ENCODE data around the gene SYCP3. TPM values are rescaled to one million over a fixed set of nuclear protein-coding genes. Genes with fewer than 3 reads are reported as not detected.

SYCP3 gene
- total RNA-seq, 4 donors from 2014 or later, result 0.24 TPM; not detected in 3

DNA sequence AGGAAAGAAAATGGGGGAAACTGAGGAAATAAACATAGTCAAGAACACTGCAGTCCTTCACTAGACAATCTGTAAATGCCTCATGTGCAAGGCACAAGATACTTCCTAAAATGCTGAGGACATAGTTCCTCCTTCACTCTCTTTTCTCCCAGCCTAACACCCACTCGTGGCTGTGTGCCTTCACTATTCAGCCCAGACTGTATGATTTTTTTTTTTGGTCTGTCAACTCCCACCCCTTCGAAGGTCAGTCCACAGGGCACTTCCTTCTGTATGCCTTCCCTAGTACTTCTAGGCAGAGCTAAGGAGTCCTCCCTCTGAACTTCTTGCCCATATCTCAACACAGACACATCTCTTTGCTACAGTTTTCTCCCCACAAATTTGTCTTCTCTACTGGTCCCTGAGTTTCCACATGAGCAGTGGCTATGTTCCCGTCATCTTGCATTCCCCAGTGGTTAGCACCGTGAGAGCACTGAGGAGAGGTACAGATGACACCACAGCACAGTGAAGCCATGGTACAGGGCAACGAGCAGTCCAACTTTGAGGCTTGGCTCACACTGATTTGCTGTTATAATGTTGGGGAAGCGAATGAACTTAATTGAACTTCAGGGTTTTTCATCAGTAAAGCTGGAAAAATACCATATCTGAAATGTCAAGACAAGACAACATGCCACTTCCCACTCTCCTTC, 24.1 kb upstream of the SYCP3 start:
- no peaks in the 10 kb centered on the region for H3K27me3 ChIP-seq
- H3K9me3 ChIP-seq, result no peaks in the 10 kb centered on the region
- H3K4me1 ChIP-seq, result peaks cover 34% of the 10 kb centered on the region
- 49% methylated on average over 6 of the region's 6 CpGs for WGBS
- H3K4me3 ChIP-seq, result no peak overlapping the region
- TF ChIP-seq POLR2A (IDR thresholded peaks at IDR 0.05) (no peak), EP300 (IDR thresholded peaks at IDR 0.05) (no peak), POLR2AphosphoS5 (IDR thresholded peaks at IDR 0.05) (no peak)
- TF ChIP-seq, protein P1, sequence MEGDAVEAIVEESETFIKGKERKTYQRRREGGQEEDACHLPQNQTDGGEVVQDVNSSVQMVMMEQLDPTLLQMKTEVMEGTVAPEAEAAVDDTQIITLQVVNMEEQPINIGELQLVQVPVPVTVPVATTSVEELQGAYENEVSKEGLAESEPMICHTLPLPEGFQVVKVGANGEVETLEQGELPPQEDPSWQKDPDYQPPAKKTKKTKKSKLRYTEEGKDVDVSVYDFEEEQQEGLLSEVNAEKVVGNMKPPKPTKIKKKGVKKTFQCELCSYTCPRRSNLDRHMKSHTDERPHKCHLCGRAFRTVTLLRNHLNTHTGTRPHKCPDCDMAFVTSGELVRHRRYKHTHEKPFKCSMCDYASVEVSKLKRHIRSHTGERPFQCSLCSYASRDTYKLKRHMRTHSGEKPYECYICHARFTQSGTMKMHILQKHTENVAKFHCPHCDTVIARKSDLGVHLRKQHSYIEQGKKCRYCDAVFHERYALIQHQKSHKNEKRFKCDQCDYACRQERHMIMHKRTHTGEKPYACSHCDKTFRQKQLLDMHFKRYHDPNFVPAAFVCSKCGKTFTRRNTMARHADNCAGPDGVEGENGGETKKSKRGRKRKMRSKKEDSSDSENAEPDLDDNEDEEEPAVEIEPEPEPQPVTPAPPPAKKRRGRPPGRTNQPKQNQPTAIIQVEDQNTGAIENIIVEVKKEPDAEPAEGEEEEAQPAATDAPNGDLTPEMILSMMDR (IDR thresholded peaks at IDR 0.05), result no peak
- DNase-seq (ENCODE audit: low spot score in 2 of 2), result no peak
- peaks cover 22% of the 10 kb centered on the region for H3K36me3 ChIP-seq
- H3K27ac ChIP-seq, result peak overlapping the region; percentile 69

DNA sequence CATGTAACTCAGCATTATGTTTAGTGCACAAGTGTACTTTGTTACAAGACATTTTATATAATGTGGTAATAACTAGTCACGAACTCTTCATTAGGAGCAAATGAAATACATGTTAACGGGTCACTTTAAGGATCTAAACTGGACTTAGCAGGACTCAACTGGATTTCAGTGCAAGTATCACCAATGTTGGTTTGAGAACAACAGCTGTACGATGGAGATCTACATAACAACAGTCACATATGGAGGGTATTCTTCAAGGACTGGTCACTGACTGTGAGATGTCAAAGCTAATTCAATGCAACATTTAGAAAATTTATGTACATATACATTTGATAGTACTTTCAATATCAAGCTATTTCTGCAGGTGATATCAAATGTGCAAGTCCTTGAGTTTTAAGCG, 22.5 kb upstream of the SYCP3 start:
- Histone ChIP-seq H3K4me1 (peaks cover 34% of the 10 kb centered on the region), H3K36me3 (peaks cover 18% of the 10 kb centered on the region), H3K4me3 (no peak overlapping the region)

DNA sequence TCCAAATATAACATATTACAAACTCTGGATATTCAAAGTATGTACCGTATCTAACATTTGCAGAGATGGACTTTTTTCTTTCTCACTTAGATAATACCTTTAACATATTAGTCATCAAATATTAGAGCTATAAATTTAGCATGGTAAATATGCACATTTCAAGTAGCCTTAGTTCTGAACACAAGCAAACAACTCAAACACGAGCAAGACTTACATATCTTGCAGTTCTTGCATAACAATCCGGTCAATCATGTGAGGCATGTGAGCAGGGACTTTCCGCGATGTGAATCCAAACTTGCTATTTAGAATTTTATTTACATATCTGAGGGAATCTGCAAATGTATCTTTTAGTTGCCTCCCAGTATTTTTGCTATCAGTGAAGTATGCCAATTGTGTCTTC, 22.1 kb upstream of the SYCP3 start:
- H3K36me3 ChIP-seq, result peaks cover 20% of the 10 kb centered on the region
- no peak for DNase-seq (ENCODE audit: low spot score in 2 of 2)
- H3K9me3 ChIP-seq, result no peaks in the 10 kb centered on the region
- H3K27ac ChIP-seq, result no peak overlapping the region
- H3K4me3 ChIP-seq, result no peak overlapping the region
- no peaks in the 10 kb centered on the region for H3K27me3 ChIP-seq
- H3K4me1 ChIP-seq, result peaks cover 34% of the 10 kb centered on the region
- 51% methylated on average over 5 of the region's 5 CpGs for WGBS
- TF ChIP-seq POLR2A (IDR thresholded peaks at IDR 0.05), result no peak
- no peak for TF ChIP-seq POLR2AphosphoS5 (IDR thresholded peaks at IDR 0.05)
- no peak for TF ChIP-seq EP300 (IDR thresholded peaks at IDR 0.05)
- TF ChIP-seq, protein P1 (IDR thresholded peaks at IDR 0.05), result no peak

More for the DNA sequence above, 22.5 kb upstream of the SYCP3 start:
- Histone ChIP-seq H3K27me3 (no peaks in the 10 kb centered on the region), H3K9me3 (no peaks in the 10 kb centered on the region), H3K27ac (no peak overlapping the region)
- WGBS, result 84% methylated on average over 4 of the region's 4 CpGs
- TF ChIP-seq POLR2AphosphoS5 (IDR thresholded peaks at IDR 0.05), result no peak
- TF ChIP-seq EP300 (IDR thresholded peaks at IDR 0.05), result no peak
- TF ChIP-seq POLR2A (IDR thresholded peaks at IDR 0.05), result no peak
- TF ChIP-seq, protein P1 (IDR thresholded peaks at IDR 0.05), result no peak
- no peak for DNase-seq (ENCODE audit: low spot score in 2 of 2)

DNA sequence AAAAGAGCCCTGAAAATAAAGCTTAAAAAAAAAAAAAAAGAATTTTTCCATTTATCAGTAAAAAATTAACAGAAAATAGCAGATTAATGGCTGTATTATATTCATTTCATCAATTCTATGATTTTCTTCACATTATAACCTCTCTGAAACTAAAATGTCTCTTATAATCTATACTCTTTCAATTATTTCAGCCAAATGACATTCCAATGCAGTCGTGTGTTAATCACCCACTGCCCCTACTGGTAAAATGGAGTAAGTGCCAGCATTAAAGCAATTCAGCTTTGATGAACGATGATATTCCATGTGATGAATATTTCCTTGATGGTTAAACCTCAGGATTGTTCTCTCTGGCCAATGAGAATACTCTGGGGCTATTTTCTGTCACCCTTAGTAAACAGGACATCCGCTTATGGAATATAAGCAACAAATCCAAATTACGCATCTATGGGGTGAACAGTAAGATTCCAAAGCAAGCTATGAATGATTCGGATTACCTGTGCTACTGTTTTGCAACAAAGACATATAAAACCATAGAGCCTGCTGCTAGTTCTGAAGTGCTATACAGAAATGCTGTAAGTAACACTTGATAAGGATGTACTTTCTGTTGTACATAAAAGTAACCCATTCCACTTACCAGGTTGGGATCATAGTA, 20.3 kb upstream of the SYCP3 start:
- H3K27me3 ChIP-seq, result no peaks in the 10 kb centered on the region
- H3K4me3 ChIP-seq, result no peak overlapping the region
- no peak for DNase-seq (ENCODE audit: low spot score in 2 of 2)
- H3K9me3 ChIP-seq, result no peaks in the 10 kb centered on the region
- 63% methylated on average over 5 of the region's 5 CpGs for WGBS
- H3K27ac ChIP-seq, result no peak overlapping the region
- TF ChIP-seq POLR2A (IDR thresholded peaks at IDR 0.05), result no peak
- TF ChIP-seq, protein P1 (IDR thresholded peaks at IDR 0.05), result peak; percentile 39 to 63
- H3K36me3 ChIP-seq, result peaks cover 34% of the 10 kb centered on the region
- peaks cover 26% of the 10 kb centered on the region for H3K4me1 ChIP-seq

DNA sequence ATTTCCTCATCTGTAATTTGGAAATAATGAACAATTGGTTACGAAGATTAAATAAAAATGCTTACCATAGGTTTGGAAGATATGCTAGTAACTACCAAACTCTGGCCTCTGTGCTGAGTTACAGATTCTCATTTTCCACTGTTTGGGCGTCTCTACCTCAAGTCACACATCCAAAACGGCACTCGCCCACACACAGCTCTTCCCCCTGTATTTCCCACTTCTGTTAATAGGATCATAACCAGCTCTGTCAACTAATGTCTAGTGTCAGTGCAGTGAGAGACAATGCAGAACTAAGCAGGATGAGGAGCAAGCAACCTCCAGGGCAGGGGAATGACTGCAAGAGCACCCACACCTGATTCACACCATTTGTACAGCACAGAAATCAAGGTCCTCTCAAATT, 10.9 kb upstream of the SYCP3 start:
- H3K4me3 ChIP-seq, result no peak overlapping the region
- WGBS, result 93% methylated on average over 4 of the region's 4 CpGs
- H3K9me3 ChIP-seq, result no peaks in the 10 kb centered on the region
- no peak overlapping the region for H3K27ac ChIP-seq
- peaks cover 83% of the 10 kb centered on the region for H3K36me3 ChIP-seq
- no peaks in the 10 kb centered on the region for H3K4me1 ChIP-seq
- DNase-seq (ENCODE audit: low spot score in 2 of 2), result no peak
- no peaks in the 10 kb centered on the region for H3K27me3 ChIP-seq
- TF ChIP-seq POLR2A (IDR thresholded peaks at IDR 0.05) (no peak), POLR2AphosphoS5 (IDR thresholded peaks at IDR 0.05) (no peak), EP300 (IDR thresholded peaks at IDR 0.05) (no peak)
- TF ChIP-seq, protein P1 (IDR thresholded peaks at IDR 0.05), result no peak

All from suprapubic skin (tissue), 4 donors.